GM19035 (cell line): Measurements from ENCODE around the gene ADD1.
"Not testable (repeated sequence)": the region's sequence is repeated elsewhere in the genome, so short reads cannot be mapped to it uniquely, and the experiment has no call there.

Source experiments
- ATAC-seq: cut with Tn5 transposase; IDR thresholded peaks from one replicate; pipeline ENCODE4 v1.9.1; 2021; ENCODE audit not compliant: unreplicated experiment

ADD1 gene

DNA sequence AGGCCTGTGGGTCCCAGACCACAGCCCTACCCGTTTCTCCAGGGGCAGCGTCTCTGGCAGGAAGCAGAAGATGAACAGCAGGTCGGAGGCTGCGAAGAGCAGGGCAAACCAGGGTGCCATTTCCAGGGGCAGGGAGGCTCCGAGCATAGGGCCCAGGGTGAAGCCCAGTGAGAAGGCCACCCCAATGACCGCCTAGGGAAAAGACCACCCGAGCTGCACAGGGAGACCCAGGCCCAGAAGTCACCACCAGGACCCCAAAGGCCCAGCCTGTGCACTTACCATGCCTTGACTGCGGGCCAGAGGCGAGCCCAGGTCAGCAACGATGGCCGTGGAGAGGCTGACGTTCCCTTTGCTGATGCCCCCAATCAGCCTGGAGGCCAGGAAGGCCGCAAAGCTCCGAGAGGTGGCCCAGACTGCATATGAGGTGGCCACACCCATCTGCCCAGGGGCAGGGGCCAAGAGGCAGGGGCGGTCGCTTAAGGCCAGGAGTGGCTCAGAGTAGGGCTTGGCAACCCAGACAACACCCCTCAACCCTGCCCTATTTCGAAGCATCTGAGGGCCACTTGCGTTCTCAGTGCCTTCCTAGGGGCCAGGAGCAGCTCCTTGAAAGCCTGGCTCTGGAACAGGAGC, 88.8 kb downstream of the ADD1 start:
- no peak for ATAC-seq

DNA sequence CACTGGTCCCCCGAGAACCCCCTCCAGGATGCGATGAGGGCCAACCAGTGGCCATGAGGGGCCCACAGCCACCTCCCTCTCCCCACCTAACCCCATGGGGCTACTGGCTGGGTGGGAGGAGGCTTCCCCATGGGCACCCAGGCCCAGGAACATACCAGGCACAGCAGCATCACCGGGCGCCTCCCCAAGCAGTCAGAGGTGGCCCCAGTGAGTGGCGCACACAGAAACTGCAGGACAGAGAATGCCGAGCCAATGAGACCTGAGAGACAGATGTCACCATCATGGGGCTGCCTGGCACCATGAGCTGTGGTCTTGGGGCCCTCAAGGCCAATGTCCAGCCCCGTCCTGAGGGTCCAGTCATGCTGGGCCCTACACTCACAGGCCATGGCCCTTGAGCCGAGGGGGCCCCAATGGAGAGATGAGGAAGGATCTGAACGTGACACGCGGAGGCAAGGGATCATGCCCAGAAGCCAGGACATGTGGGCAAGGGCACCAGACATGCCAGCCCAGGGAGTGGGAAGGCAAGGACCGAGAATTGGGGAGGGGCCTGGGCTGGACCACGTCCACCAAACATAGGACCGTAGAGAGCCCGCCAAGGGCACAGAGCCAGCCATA, 89.4 kb downstream of the ADD1 start:
- no peak for ATAC-seq

DNA sequence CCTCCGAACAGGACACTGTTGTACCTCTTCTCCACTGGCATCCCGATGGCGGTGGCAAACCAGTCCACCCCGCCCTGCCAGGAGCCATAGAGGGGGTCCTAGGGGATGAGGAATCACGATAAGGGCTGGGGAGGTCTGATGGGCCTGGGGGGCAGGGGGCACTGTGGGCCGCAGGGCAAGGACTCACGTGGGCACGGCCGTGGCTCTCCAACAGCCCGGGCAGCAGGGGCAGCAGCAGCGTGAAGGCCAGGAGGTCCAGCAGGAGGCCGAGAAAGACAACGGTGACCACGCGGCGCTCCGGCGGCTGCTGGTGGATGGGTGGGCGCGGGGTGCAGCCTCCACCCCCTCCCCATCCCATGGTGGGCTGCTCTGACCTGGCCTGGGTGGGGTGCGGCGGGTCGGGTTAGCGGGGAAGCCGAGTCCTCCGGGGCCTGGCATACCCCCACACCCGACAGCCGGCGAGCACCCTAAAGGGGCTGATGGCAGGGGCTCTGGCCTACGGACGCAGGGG, 90.0 kb downstream of the ADD1 start:
- no peak for ATAC-seq

DNA sequence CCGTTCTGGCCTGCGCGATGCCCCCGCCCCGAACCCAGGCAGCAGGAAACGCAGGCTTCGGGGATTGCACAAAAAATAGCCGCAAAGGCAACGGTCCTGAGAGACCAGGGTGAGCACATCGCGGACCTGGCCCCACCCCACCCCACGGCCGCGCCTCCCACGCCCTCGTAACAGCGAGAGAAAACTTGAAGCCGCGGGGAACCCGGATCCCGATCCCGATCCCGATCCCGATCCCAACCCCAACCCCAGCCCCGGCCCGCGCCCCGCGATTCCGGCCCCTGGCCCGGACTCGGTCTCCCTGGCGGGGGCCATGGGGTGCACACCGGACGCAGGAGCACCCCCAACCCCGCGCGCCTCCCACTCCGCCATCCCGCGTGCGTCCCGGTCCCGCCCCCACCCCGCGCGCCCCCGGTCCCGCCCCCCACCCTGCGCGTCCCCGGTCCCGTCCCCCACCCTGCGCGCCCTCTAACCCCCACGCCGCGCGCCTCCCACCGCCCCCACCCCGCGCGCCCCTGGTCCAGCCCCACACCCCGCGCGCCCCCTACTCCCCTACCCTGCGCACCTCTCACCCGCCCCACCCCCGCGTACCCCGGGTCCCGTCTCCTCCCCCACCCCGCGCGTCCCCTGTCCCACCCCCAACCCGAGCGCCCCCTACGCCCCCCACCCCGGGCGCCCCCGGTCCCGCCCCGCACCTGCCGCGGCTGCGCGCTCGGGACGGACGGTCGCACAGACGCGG, 90.6 kb downstream of the ADD1 start:
- no peak for ATAC-seq

DNA sequence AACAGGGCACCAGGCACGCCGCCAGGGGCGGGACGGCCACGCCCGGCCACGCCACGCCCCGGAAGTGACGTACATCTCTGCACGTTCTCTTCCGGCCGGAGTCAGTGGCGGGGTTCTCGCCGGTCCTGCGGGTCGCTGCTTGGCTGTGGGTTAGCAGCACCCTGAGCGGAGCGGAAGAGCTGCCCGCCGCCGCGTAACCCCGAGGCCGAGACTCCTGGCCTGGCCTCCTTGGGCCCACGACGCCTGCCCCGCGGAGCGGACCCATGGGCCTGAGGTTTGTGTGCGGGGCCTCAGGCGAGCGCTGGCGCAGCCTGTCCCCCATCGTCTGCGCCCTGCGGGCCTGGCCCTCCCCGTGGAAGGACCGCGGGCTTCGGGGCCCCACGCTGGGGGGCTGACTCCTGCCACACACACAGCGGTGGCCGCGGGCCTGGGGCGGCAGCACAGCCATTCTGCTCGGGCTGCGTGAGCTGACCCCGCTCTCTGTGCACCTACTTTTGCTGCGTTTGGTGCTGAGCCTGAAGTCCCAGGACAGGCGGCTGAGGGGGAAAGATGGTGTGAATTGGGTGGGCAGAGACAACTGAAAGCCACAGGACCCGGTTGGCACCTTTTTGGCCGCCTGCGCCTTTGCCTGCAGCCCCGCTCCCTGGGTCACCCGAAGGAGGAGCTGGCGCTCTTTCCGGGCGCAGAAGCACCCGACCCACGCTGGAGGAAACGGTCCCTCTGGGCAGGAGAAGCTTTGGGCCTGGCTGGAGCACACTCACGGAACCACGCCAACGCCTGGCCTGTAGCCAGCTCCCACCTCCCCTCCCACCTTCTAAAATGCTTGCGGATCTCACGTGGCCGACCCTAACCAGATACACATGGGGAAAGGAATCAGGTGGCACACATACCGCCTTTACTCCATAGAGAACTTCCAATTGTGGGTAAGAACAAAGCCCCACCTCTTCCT, 91.4 kb downstream of the ADD1 start:
- peak; percentile 50 for ATAC-seq

DNA sequence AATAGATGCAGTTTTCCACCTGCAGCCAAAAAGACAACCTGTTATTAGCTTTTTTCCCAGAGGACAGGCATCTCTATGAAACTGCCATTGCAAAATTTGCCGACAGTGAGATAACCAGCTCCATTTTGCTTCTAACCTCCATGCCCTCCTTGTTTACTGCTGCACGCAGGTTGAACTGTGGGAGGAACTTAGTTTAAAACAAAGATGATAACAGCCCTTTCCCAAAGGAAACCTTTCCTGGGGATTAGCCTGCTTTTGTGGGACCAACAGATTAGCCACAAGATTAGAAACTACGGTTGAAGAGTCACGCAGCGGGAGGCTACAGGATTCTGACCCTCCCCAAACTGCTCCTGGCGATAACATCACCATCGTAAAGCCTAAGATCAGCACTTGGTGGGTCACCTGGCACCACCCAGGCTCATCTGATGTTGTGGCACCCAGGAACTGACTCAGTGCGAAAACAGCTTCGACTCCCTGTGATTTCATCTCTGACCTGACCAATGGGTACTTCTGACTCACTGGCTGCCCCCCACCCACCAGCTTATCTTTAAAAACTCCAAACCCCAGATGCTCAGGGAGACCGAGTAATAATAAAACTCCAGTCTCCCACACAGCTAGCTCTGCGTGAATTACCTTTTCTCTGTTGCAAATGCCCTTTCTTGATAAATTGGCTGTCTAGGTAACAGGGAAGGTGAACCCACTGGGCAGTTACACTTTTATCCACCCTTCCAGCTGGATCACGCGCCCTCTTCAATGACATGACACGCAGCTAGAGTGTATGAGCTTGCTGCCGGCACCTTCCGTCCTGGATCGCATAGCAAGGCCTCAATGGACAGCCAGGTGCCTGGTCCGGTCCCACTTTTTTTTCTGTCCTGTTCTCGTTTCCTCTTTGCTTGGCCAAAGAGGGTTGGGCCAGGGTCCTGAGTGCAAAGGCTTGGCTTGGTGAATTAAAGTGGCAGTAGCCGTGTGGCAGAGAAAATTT, 92.4 kb downstream of the ADD1 start:
- no peak for ATAC-seq

DNA sequence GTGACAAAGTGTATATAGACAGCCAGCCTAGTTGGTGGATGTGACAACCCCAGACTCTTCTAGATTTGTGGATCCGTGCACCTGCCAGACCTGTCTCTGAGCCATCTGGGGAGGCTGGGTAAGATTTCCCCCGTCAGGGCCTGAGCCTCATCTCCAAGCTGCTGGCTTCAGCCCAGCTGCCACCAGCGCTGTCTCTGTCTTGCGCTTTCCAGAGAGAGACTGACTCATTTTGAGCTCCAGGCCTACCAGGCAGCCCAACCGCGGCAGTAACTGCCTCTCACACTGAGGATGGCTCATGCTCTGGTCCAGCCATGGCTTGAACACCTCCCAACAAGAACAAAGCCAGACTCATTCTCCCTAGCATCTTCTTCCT, 93.1 kb downstream of the ADD1 start:
- ATAC-seq, result peak; percentile 23

DNA sequence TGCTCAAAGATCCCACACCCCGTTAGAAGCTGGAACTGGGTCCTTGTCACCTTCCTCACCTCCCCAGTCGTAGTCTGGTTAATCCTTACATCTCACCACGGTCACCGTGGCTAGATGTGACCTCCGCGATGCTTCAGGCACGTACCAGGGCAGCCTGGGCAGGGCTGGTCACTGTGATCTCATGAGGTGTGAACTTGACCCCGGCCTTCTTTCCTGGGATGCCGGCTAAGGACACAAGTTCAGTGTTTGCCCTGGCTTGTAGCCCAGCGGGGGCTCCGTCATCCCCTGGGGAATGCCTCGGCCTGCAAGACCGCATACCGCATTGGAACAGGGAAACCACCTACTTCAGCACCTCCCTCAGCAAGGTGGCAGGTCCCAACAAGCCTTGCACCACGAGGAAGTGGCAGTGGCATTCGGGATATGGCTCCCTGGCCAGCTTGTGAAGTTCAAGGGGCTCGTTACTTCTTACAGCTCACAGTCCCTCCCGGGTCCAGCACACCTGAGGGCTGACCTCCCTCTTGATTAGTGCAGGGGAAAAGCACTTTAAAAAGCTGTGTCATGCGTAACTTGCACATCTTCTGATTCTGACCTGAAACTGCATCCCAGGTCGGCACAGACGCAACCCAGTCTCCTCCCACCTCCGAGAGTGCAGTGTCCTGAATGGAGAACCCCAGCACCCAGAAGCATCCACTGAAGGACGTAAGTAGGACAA, 93.7 kb downstream of the ADD1 start:
- peak; percentile 15 for ATAC-seq

DNA sequence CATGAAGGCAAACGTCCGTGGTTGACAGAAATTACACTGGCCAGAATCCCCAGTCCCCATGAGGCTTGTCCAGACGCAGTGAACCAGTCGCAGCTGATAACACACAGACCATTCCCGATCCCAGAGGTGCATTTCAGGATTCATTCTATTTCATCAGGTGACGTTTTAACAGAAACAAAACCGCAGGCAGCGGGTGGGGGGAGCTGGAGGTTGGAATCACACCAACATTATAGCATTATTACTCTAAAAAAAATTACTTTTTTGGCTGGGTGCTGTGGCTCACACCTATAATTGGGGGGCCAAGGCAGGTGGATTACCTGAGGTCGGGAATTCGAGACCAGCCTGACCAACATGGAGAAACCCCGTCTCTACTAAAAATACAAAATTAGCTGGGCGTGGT, 94.3 kb downstream of the ADD1 start:
- ATAC-seq, result no peak

DNA sequence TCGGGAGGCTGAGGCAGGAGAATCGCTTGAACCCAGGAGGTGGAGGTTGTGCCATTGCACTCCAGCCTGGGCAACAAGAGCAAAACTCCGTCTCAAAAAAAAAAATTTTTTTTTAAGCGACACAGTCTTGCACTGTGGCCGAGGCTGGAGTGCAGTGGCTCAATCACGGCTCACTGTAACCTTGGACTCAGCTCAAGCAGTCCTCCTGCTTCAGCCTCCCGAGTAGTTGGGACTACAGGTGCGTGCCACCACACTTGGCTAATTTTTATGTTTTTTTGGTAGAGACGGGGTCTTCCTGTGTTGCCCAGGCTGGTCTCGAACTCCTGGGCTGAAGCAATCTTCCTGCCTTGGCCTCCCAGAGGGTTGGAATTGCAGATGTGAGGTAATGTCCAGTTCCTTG, 94.8 kb downstream of the ADD1 start:
- ATAC-seq, result not testable (repeated sequence)

DNA sequence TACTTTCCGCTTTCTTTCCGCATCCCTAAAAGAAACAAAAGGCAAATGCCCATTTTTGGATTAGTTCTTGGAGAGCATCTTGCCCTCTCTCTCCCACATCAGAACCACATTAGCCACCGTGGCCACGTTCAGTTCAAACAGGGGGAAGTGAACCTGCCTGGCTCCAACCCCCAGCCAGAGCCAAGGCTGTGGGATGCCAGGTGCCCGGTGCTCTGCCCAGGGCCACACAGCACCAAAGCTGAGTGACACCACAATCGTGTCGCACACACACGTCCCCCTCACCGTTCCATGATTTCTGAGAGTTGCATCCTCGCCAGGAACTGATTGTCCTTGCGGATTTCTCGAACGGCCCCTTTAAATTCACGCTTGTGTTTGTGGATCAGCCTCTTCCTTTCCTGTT, 95.3 kb downstream of the ADD1 start:
- ATAC-seq, result no peak

DNA sequence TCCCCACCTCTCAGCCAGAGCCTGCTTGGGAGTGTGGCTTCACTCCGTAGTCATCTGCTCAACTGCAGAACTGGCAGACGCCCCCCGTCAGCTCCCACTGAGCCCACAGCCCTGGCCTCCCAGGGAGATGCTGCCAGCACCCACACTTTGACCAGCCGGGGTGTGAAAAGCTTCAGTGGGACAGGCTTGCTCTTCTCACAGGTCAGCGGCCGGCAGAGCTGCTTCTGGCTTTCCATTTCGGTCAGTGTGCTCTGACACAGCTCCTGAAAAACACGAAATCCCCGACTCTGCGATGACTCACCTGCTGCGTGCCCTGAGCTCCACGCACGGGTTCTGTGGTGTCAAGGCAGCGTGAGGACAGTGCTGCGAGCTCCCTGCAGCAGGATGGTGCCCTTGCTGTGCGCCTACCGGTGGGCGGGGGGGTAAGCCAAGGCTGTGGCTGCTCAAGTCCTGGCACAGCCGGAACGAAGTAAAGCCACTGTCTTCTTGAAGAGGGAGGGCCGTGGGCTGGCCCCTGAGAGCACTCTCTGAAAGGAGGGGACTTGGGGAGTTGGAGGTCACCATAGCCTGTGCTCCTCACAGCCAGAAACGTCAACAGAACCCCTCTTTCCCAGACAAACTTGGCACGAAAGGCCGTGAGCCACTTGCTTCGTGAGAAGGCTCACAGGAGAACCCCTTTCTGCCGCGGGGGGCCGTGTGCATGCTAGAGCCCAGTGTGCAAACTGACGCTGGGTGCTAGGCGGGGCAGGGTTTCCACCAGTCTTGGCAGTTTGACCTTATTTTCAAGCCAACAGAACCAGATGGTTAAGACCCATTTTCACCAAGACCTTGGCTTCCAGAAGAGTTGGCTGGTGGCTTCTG, 96.0 kb downstream of the ADD1 start:
- ATAC-seq, result no peak

DNA sequence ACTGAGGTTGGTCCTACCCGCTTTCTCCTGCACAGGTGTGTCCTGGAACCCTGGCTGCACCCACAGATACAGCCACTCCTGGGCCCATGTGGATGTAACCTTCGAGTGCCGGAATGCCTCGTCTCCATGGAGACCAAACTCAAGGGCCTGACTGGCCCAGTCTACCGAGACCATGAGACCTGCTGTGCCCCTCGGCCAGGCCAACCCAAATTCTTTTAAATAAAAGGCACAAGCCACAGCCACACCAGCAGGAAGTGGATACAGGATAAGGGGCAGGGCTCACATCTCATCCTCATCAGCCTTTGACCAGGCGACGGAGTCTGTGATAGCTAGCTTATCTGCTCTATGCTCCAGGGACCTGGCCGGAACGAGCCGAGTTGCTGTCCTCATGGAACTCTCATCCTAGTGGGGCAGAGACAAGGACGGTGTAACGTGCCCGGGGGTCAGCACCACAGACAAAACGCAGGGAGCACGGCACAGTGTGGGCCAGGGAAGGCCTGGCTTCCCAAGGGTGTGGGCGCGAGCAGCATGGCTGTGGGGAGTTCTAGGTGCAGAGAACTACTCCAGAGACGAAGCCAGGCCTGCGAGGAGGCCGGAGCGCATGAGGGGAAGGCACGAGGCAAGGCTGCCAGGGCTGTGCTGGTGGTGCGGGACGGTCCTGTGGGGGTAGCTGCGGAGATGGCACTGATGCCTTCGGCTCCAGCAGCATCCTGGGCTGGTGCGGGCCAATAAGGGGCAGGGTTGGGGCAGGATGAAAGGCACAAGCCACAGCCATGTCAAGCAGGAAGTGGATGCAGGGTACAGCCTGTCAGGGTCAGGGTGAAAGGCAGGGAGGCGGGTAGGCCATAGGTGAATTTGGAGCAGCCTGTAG, 96.9 kb downstream of the ADD1 start:
- no peak for ATAC-seq

DNA sequence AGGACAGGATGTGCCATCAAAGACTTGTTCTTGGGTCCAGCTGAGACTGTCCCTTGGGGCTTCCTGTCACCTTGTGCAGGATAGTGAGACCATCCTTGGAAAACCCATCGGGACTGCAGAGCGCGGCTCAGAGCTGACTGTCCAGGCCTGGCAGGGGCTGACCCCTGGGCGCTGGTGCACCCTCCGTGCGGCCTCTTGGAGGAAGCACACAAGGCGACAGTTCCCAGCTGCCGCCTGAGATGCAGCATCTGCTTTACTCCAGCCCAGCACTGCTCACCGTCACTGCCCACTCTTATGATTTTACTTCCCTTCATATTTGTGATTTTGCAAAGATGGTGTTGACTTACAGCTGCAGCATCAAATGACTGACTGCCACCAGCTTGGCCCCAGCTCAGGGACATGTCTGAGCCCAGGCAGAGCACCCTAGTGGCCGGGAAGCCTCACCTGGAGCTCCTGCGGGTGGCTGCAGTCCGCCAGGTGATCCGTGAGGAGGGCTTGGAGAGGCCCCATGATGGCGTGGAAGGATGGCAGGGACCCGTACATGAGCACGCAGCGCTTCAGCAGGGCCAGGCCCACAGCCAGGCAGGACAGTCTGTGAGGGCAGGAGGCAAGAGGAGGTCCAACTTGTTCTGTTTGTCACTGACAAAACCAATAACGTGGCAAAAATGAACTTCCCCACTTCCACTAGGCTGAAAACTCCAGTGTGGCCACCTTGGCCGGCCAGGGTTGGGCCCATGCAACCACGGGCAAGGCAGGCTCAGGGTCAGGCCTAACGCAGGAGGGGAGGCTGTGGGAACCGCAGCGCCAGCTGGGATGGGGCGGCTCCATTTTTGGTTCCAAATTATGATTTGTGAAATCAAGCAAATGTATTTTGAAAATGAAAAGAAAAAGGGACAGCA, 97.7 kb downstream of the ADD1 start:
- ATAC-seq, result no peak

DNA sequence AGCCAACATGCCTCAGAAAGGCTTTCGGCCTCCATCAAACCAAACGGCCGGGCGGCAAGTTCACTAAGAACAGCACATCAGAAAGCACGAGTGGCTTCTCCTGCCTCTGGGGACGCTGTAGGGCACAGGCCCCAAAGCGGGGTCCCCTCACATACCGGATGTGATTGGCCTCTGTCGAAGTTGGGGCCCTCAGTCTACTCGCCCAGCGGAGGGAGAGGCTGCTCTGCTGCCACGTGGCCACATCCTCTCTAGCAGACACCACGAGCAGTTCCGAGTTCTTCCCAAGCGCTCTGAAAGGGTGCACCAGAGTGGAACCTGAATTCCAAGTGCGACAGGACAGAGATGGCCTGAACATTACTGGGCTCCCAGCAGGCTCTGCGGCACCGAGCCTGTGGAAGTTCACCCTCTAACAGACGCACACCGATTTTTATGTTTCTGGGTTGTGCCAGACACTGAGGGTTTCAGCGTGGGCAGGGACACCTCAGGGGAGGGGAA, 98.4 kb downstream of the ADD1 start:
- no peak for ATAC-seq
